ENCODE measurements around the gene TOPAZ1. TPM values are rescaled to one million over a fixed set of nuclear protein-coding genes. Genes with fewer than 3 reads are reported as not detected.

The TOPAZ1 gene
- total and polyA plus RNA-seq, 2 of the 4 experiments (the other 2 are of a cell fraction) = not detected

DNA sequence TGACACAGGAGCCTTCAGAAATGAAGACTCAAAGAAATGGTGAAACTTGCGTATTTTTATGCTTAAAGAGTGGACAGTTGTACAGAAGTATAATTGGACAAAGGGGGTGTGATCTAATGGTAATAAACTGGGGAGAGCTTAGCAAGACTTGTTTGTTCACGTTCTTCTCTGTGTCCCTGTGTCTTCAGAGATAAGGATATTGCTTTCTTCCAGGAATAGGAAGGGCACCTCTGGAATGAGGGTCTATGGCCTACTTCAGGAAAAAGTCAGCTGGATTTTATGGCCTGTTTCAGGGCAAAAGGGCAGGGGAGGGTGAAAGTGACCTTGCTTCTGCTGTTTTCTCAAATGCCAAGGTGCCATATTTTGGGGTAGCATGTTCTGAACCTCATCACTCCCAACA is 4.5 kb upstream of the TOPAZ1 start:
- no peak overlapping the region for H2BK20ac ChIP-seq (ENCODE audit: low read depth, low read length)
- H4K20me1 ChIP-seq (ENCODE audit: insufficient read depth, low read length) = no peaks in the 10 kb centered on the region
- no peaks in the 10 kb centered on the region for H3K36me3 ChIP-seq (ENCODE audit: control insufficient read depth, insufficient read depth, low read length)
- ATAC-seq (ENCODE audit: low read depth) = no peak
- CTCF ChIA-PET = no interaction called here
- WGBS, 2 experiments (ENCODE audit: extremely low coverage in 2 of 2, insufficient read length in 1 of 2) = 37% methylated on average over 2 of the region's 2 CpGs; no CpG with 5 or more reads in 1 of the 2 experiments
- no peak overlapping the region for H2AK5ac ChIP-seq (ENCODE audit: low read depth, low read length)
- no peak overlapping the region for H3K4me3 ChIP-seq (ENCODE audit: insufficient read depth, low read depth, low read length)
- in situ Hi-C loops (cut with MboI; ENCODE audit: low sequenced_read_pairs) = no loop called here
- H3K4ac ChIP-seq (ENCODE audit: low read depth, low read length) = no peak overlapping the region
- intact Hi-C loops (cut with micrococcal nuclease) = no loop called here
- H2BK15ac ChIP-seq (ENCODE audit: low read depth, low read length) = no peak overlapping the region
- no TSS peak for BruUV-seq (replicated peaks)
- dilution Hi-C loops (cut with HindIII; ENCODE audit: low sequenced_read_pairs, unreplicated experiment) = no loop called here
- DNase-seq = no peak
- no peak overlapping the region for H2BK5ac ChIP-seq (ENCODE audit: low read depth, low read length, poor library complexity, severe bottlenecking)
- no peak overlapping the region for H3K27ac ChIP-seq (ENCODE audit: insufficient read depth, low read length)
- H3K4me1 ChIP-seq (ENCODE audit: control insufficient read depth, insufficient read depth, low read length) = no peaks in the 10 kb centered on the region
- H4K8ac ChIP-seq (ENCODE audit: low read depth in 2 of 2, low read length in 2 of 2) = no peak overlapping the region
- no peaks in the 10 kb centered on the region for H3K79me1 ChIP-seq (ENCODE audit: low read depth in 1 of 2, low read length in 2 of 2)
- no peak overlapping the region for H3K4me2 ChIP-seq (ENCODE audit: low read depth, low read length)
- no peaks in the 10 kb centered on the region for H3K27me3 ChIP-seq (ENCODE audit: control insufficient read depth, insufficient read depth, low read length)
- H3K23ac ChIP-seq (ENCODE audit: low read depth, low read length) = no peak overlapping the region
- no peak overlapping the region for H2BK120ac ChIP-seq (ENCODE audit: low read depth, low read length)
- H3K9me1 ChIP-seq (ENCODE audit: insufficient read depth, low read length) = no peaks in the 10 kb centered on the region
- no peak overlapping the region for H4K91ac ChIP-seq (ENCODE audit: insufficient read depth, low read depth, low read length)
- no peak overlapping the region for H3K56ac ChIP-seq (ENCODE audit: extremely low read depth, insufficient read depth, low read length)
- no peak overlapping the region for H3K9ac ChIP-seq (ENCODE audit: low read depth, low read length)
- H2AK9ac ChIP-seq (replicated peaks; ENCODE audit: low read depth, low read length, poor library complexity) = no peak overlapping the region
- H3K9me3 ChIP-seq (ENCODE audit: control insufficient read depth, insufficient read depth, low read length) = no peaks in the 10 kb centered on the region
- no peak for TF ChIP-seq RCOR1 (IDR thresholded peaks at IDR 0.05; ENCODE audit: insufficient replicate concordance, low read length)
- no peak for TF ChIP-seq CEBPB (IDR thresholded peaks at IDR 0.05; ENCODE audit: low read depth, low read length)
- no peak for TF ChIP-seq RFX5 (IDR thresholded peaks at IDR 0.05; ENCODE audit: low read depth, low read length)
- no peak for TF ChIP-seq CTCF (conservative IDR thresholded peaks at IDR 0.05; ENCODE audit: low read depth, low read length)
- no peak for TF ChIP-seq MAZ (IDR thresholded peaks at IDR 0.05; ENCODE audit: borderline replicate concordance, low read depth, low read length)
- TF ChIP-seq SMC3 (IDR thresholded peaks at IDR 0.05; ENCODE audit: low read depth, low read length) = no peak
- TF ChIP-seq MAFK (IDR thresholded peaks at IDR 0.05; ENCODE audit: low read depth, low read length) = no peak
- TF ChIP-seq CHD1 (IDR thresholded peaks at IDR 0.05; ENCODE audit: low read depth, low read length) = no peak
- TF ChIP-seq MXI1 (IDR thresholded peaks at IDR 0.05; ENCODE audit: borderline replicate concordance, low read depth, low read length) = no peak
- TF ChIP-seq, protein P1, sequence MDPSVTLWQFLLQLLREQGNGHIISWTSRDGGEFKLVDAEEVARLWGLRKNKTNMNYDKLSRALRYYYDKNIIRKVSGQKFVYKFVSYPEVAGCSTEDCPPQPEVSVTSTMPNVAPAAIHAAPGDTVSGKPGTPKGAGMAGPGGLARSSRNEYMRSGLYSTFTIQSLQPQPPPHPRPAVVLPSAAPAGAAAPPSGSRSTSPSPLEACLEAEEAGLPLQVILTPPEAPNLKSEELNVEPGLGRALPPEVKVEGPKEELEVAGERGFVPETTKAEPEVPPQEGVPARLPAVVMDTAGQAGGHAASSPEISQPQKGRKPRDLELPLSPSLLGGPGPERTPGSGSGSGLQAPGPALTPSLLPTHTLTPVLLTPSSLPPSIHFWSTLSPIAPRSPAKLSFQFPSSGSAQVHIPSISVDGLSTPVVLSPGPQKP (IDR thresholded peaks at IDR 0.05; ENCODE audit: borderline replicate concordance, low read depth, low read length) = no peak
- TF ChIP-seq FOS (IDR thresholded peaks at IDR 0.05; ENCODE audit: low read depth, low read length) = no peak
- no peak for TF ChIP-seq RAD21 (IDR thresholded peaks at IDR 0.05; ENCODE audit: low read length)
- H3K18ac ChIP-seq (ENCODE audit: low read depth, low read length) = no peak overlapping the region
- POLR2A ChIA-PET (ENCODE audit: unreplicated experiment) = no interaction called here
- no peak overlapping the region for H3K14ac ChIP-seq (replicated peaks; ENCODE audit: low read depth, low read length)
- no peak overlapping the region for H4K5ac ChIP-seq (ENCODE audit: low read depth, low read length)
- no peak overlapping the region for H2AFZ ChIP-seq (replicated peaks; ENCODE audit: low read length, poor library complexity)

Measured in IMR-90 (cell line).